Type B pancreatic cell (in vitro differentiated cells): ENCODE data around the gene APOL4. TPM values are rescaled to one million over a fixed set of nuclear protein-coding genes. Genes with fewer than 3 reads are reported as not detected.
A peak's percentile ranks its signal among the peaks of the same experiment; 100 is the strongest.

Source experiments
- DNase-seq: peaks from one replicate; pipeline ENCODE4 v3.0.0; 2021; ENCODE audit warnings: mixed read lengths; ENCODE audit not compliant: unreplicated experiment; ENCODE audit errors: extremely low spot score
- H3K27ac Mint-ChIP-seq: 2 replicates; pipeline ENCODE4 v1.8.0; 2021; ENCODE audit warnings: mild to moderate bottlenecking, mixed read lengths
- H3K27me3 Mint-ChIP-seq: 2 replicates; pipeline ENCODE4 v1.8.0; 2021; ENCODE audit warnings: mixed read lengths
- H3K36me3 Mint-ChIP-seq: 2 replicates; pipeline ENCODE4 v1.8.0; 2021; ENCODE audit warnings: mixed read lengths
- H3K4me1 Mint-ChIP-seq: one replicate; pipeline ENCODE4 v1.8.0; 2021; ENCODE audit warnings: mixed read lengths; ENCODE audit not compliant: unreplicated experiment
- H3K4me3 Mint-ChIP-seq: 2 replicates; pipeline ENCODE4 v1.8.0; 2021; ENCODE audit warnings: mild to moderate bottlenecking, mixed read lengths
- H3K9me3 Mint-ChIP-seq: 2 replicates; pipeline ENCODE4 v1.8.0; 2021; ENCODE audit warnings: mixed read lengths
- total RNA-seq: library from RNA; stranded (reverse); gene quantifications from 2 replicates; pipeline ENCODE4 v1.2.1, GENCODE V29; 2021; ENCODE audit warnings: low replicate concordance
- TF ChIP-seq, protein P1 (sequence below): fragments of 200-600 bp; sonication (generic); conservative IDR thresholded peaks from 2 replicates; pipeline ENCODE4 v1.5.0; 2021; ENCODE audit warnings: antibody characterized with exemption, mild to moderate bottlenecking

APOL4 gene
- total RNA-seq, 1 donor from 2014 or later: 1.4 TPM

DNA sequence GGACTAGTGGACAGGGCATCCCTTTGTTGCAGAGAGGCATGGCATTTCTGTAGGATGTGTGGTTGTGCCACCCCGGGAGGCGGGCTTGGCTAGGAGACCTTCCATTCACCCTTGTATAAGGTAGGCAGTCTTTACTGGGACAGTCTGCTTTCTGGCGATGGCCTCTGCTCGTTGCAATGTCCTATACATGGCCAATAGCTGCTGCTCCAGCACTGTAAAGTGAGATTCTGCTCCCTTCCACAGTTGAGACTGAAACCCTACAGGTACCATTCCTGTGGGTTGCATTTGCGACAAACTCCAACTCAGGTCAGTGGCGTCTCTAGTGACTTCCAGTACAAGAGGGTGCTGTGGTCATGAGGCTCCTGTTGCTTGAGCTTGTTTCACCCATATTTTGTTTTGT lies 20.7 kb downstream of the APOL4 start:
- no peaks in the 10 kb centered on the region for H3K9me3 Mint-ChIP-seq
- H3K27ac Mint-ChIP-seq: no peak overlapping the region
- no peak overlapping the region for H3K4me3 Mint-ChIP-seq
- DNase-seq: no peak
- no peaks in the 10 kb centered on the region for H3K27me3 Mint-ChIP-seq
- peaks cover 6% of the 10 kb centered on the region for H3K4me1 Mint-ChIP-seq
- no peaks in the 10 kb centered on the region for H3K36me3 Mint-ChIP-seq
- TF ChIP-seq, protein P1, sequence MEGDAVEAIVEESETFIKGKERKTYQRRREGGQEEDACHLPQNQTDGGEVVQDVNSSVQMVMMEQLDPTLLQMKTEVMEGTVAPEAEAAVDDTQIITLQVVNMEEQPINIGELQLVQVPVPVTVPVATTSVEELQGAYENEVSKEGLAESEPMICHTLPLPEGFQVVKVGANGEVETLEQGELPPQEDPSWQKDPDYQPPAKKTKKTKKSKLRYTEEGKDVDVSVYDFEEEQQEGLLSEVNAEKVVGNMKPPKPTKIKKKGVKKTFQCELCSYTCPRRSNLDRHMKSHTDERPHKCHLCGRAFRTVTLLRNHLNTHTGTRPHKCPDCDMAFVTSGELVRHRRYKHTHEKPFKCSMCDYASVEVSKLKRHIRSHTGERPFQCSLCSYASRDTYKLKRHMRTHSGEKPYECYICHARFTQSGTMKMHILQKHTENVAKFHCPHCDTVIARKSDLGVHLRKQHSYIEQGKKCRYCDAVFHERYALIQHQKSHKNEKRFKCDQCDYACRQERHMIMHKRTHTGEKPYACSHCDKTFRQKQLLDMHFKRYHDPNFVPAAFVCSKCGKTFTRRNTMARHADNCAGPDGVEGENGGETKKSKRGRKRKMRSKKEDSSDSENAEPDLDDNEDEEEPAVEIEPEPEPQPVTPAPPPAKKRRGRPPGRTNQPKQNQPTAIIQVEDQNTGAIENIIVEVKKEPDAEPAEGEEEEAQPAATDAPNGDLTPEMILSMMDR: no peak

DNA sequence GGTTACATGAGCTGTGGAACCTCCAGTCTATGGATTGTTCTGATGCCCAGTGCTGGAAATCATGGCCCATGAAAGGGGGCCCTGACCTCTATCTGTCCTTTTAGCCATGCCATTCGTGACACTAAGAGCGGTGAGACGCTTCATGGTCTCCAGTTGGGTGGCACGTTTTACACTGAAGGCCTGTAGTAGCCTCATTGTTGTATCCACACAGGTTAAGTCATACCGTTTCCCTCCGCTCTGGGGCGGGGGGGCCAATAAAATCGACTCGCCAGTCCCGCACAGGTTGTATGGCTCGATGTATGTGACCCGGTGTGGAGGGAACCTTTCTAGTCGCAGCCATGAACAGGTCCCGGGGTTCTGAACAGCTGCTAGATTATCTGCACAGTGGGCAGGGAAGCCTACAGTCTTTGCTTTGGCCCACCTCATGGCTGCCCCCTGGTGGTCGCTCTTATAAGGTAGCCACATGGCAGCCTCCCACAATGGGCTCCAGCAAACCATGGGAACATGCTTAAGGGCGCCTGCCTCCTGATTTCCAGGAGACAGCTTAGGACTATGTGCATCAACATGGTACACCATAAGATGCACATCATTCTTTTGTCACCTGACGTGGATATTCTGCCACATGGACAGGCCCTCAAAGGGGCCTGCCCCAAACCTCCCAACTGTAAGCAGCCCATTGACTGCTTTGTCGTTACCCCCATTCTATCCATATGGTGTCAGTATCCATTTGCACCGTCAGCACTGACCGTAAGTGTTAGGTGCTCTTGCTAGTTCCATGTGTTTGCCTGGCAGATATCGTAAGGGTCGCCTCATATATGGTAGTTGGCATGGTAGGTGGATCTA lies 21.4 kb downstream of the APOL4 start:
- H3K9me3 Mint-ChIP-seq: no peaks in the 10 kb centered on the region
- TF ChIP-seq, protein P1: peak; percentile 84
- no peak overlapping the region for H3K27ac Mint-ChIP-seq
- H3K27me3 Mint-ChIP-seq: no peaks in the 10 kb centered on the region
- no peak for DNase-seq
- peaks cover 6% of the 10 kb centered on the region for H3K4me1 Mint-ChIP-seq
- H3K4me3 Mint-ChIP-seq: no peak overlapping the region
- no peaks in the 10 kb centered on the region for H3K36me3 Mint-ChIP-seq

DNA sequence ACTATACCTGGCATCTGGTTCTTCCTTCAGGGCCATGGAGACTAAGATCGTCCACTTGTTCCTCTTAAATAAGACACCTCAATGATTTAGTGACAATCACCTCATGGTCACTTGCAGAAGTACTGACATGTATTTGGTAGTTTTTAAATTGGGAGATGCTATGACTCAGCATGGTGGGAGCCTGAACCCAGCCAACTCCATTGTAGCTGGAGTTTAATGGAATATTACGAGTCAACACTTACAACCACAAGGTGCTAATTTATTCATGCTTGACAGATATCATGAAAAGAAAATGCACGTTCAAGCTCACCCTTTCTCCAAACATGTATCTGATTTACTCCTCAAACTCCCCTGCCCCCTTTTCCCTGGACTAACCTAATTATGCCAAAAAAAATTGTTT lies 24.4 kb downstream of the APOL4 start:
- no peaks in the 10 kb centered on the region for H3K9me3 Mint-ChIP-seq
- H3K4me1 Mint-ChIP-seq: peaks cover 9% of the 10 kb centered on the region
- no peak overlapping the region for H3K4me3 Mint-ChIP-seq
- H3K36me3 Mint-ChIP-seq: no peaks in the 10 kb centered on the region
- DNase-seq: no peak
- no peak overlapping the region for H3K27ac Mint-ChIP-seq
- TF ChIP-seq, protein P1: no peak
- H3K27me3 Mint-ChIP-seq: no peaks in the 10 kb centered on the region

DNA sequence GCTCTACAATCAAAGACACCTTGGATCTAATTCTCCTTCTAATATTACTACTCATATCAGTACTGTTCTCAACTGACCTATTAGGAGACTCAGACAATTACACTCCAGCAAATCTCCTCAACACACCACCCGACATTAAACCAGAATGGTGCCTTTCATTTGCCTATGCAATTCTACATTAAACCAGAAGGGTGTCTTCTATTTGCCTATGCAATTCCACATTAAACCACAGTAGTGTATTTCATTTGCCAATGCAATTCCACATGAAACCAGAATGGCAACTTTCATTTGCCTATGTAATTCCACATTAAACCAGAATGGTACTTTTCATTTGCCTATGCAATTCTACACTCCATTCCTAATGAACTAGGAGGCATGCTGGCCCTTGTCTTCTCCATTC lies 25.7 kb downstream of the APOL4 start:
- no peak for DNase-seq
- Mint-ChIP-seq H3K4me1 (peaks cover 7% of the 10 kb centered on the region), H3K4me3 (no peak overlapping the region), H3K27ac (no peak overlapping the region), H3K36me3 (no peaks in the 10 kb centered on the region), H3K27me3 (no peaks in the 10 kb centered on the region), H3K9me3 (no peaks in the 10 kb centered on the region)
- TF ChIP-seq, protein P1: peak; percentile 48

DNA sequence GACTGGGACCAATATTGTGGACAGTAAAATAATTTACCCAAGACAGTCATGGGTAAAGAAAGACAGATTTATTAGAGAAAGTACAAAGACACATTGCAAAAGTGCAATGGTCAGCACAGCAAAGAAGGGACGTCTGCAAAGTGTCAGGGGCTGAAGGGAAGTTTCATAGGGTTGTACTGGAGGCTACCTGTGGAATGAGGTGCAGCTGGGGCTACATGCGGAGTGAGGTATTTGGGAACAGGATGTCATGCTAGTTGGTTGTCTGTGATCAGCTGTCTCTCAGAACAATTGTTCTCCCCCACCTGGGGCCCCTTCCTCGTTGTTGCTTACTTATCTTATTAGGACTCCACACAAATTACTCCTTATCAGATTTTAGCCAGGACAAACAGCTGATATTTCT lies 29.7 kb downstream of the APOL4 start:
- no peaks in the 10 kb centered on the region for H3K36me3 Mint-ChIP-seq
- H3K4me3 Mint-ChIP-seq: no peak overlapping the region
- TF ChIP-seq, protein P1: no peak
- no peak overlapping the region for H3K27ac Mint-ChIP-seq
- no peaks in the 10 kb centered on the region for H3K9me3 Mint-ChIP-seq
- no peaks in the 10 kb centered on the region for H3K27me3 Mint-ChIP-seq
- no peak for DNase-seq
- peaks cover 7% of the 10 kb centered on the region for H3K4me1 Mint-ChIP-seq
